GM18858 (cell line): ENCODE data around the gene LPCAT1.

Experiments used
- ATAC-seq: cut with Tn5 transposase; IDR thresholded peaks from one replicate; pipeline ENCODE4 v1.9.1; 2021; ENCODE audit not compliant: unreplicated experiment

The LPCAT1 gene

DNA sequence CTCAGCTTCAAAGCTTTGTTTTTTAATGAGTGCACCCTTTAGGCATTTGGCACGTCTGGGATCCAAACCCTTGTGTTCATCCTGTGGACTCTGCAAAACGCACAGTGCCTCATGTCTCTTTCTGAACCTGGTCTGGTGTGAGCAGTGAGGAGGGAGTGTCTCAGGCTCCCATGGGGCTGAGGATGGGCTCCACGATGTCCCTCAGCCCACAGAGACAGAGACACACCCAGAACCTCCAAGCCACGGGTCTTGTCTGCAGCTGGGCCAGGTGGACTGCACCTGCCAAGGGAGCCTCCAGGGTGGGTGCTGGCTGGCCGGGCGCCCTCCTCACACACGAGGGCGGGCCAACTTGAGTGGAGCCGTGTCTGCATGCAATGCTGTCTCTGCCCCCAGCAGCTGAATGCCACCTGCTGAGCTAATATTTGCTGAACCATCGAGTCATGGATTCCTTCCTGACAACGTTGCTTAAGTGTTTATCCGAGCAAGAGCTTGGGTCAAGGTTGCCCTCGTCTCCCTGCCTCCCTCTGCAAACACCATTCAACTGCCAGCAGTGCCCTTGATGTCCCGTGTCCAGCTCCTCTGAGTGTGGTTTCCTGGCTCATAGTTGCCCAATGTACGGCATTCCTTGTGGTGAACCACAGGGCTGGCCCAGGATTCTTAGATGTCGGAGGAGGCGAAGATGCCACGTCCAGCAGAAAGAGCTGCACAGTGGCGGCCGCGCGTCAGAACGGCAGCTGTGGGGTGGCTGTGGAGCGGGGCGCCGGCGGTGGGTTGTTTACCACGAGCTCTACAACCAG, 31.4 kb upstream of the LPCAT1 start:
- no peak for ATAC-seq

DNA sequence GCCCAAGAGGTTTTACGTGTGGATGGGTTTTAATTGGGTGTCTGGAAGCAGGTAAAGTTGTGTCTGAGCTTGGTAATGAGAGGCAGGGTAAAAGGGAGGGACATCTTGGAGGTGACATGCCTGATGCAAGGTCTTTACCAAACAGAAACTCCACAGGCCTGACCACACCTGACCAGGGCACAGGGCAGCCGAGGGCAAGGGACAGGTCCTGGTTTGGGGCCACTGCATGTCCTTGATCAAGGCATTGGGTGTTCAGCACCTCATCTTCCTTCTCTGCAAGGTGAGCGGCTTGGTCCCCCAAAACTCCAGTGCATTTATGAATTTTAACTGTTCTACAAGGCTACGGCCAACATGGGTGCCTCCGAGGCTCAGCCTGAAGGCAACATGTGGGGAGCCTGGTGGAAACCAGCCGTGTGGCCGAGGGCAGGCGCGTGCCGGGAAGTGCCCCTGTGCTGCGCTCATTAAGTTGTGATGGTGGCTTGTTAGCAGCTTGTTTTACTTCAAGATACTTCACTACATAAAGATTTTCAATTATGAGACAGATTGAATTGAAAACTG, 30.7 kb upstream of the LPCAT1 start:
- ATAC-seq, result no peak

DNA sequence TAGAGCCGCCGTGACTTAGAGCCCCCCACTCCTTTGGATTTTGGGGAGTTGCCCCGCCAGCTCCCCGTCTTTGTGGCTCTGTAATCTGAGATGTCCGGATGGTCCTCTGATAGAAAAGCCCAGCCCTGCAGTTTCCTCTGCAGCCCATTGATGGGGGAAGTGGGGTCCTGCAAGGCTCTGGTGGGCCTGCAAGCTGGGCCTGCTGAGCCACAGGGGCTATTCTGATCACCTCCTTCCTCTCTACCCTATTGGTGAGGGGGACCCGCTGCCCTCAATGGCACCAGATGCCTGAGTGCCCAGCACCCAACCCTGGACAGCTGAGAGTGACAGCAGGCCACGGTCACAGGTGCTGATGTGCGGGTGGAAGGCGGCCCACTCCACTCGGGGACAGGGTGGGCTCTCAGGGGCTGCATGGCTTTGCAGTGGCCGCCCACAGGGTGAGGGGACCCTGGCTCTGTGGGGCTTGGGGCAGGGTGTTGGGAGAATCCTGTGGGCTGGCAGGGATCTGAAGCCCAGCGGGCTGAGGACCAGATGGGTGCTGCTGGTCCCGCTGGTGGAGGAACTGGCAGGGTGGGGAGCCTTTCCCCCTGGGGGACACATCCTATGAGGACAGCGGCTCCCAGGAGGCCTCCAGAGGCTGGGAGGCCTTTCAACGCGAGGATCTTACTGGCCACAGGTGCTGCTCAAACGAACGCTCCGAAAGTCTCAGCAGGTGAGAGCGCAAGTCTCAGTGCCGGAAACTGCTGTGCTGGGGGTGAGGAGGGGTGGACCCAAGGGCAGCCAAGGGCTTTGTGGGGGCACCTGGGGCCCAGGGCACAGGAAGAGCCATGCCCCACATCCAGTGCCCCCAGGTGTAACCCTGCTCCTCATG, 30.0 kb upstream of the LPCAT1 start:
- no peak for ATAC-seq

DNA sequence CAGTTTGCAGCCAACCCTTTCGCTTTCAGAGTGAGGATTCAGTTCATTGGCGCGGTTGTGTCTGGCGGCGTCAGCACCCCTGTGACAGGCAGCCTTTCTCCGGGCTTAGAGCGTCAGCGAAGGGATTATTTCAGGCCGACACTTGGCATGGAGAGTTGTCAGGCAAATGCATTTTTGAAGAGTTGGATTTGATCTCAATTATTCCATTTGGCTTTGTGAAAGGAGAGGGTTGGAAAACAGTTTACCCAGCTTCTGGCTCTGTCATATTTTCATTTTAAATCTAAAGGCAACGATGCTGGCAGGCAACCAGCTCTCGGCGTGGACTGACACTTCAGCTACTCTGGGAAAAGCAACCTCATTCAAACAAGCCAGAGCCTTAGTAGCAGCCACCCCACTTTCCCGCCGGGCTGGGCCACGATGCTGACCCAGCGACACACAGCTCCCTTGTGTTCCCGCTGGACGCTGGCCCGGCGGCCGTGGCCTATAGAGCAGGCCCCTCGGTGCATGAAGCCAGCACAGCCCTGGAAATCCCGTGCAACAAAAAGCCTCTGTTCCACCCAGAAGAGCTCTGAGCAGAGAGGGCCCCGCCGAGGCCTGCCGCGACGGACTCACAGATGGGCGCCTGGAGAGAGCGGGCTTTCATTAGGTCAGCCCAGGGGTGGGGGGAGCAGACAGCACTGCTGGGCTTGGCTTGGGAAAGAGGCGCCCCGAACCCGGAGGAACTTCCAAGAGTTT, 28.9 kb upstream of the LPCAT1 start:
- no peak for ATAC-seq

DNA sequence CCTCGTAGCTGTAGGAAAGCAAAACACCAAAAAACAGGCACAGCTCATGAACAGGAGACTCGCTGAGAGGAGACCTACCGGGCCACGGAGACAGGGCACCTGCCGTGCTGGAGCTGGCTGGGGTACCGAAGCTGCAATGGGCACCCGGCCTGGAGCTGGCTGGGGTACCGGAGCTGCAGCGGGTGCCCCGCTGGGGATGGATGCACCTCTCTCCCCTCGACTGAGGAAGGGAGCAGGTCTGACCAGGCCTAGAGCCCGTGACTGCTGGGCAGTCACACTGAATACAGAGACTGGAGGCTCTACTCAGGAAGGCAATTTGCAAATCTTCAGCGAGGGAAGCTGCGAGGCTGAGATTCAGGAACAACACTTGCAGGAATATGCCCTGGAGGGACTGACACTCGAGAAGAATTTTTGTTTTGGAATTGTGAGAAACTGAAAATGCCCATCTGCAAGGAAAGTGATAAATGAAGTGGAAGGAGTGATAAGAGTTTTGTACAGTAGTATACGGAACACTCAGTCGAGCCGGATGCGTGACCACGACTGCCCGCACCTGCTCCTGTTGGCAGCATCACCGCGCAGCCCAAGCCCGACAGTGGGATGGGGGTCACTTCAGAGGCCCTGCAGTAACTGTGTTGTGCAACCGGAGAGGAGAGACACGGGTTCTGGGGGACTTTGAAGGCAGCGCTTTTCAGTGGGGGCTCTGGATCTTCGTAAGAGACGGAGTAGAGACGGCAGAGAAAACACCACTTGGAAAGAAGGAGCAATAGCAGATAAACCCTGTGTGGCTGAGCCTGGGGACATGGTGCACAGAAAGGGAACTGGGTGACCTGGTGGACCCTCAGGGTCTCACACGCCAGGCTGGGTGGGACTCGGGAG, 27.9 kb upstream of the LPCAT1 start:
- ATAC-seq, result no peak

DNA sequence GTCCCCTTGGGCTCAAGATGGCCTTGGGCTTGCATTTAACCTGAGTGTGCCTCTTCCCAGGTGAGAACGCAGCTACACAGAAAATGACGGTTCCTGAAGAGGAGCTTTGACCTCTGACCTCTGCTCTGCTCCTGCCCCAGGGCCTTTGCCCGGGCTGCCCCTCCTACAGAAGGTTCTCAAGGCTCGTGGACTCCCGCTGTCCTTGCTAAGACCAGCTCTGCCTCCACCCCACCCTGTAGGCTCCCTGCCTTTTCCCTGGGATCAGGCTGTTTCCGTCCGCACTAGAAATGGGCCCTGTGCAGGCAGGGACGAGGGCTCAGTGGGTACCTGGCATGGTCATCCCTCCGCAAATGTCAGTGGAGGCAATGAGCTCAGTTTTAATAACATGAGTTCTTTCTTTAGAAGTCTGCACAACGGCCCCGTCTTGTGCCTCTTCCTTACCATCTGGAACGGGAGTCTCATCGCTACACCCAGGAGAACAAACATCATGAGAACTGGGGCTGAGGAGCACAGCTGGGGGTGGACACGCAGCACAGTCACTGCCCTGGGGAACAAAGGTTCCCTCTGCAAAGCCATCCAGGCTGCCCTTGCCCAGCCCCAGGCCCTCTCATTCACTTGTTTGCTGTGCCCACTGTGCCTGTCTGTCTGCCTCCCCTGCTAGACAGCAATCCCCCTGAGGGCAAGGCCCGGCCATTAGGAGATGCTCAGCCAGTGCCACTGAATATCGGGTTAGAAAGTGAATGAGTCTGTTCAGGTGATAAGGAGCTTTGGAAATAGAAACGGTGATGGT, 26.7 kb upstream of the LPCAT1 start:
- ATAC-seq, result no peak

DNA sequence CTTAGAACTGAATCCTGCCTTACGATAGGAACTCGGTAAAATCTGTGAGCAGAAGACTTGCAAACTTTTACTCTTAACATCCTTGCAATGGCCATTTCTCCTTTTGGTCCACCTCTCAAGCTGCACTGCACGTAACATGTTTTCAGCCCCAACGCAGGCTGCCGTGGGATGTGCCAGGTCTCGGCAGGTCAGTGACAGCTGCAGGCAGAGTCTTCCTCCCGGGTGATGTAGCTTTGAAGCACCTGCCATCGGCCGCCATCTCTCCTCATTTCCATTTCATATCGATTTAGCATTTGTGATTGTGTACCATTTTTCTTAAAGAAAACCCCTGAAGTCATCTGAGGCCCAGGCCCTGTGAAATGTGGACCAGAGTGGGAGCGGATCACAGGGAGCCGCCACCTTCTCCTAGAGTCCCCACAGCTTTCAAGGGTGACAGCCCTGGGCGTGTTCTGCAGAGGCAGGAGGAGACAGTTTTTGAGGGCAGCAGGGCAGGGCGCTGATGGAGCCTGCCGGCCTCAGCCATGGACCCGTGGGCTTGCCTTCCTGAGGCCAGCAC, 25.8 kb upstream of the LPCAT1 start:
- ATAC-seq, result no peak

DNA sequence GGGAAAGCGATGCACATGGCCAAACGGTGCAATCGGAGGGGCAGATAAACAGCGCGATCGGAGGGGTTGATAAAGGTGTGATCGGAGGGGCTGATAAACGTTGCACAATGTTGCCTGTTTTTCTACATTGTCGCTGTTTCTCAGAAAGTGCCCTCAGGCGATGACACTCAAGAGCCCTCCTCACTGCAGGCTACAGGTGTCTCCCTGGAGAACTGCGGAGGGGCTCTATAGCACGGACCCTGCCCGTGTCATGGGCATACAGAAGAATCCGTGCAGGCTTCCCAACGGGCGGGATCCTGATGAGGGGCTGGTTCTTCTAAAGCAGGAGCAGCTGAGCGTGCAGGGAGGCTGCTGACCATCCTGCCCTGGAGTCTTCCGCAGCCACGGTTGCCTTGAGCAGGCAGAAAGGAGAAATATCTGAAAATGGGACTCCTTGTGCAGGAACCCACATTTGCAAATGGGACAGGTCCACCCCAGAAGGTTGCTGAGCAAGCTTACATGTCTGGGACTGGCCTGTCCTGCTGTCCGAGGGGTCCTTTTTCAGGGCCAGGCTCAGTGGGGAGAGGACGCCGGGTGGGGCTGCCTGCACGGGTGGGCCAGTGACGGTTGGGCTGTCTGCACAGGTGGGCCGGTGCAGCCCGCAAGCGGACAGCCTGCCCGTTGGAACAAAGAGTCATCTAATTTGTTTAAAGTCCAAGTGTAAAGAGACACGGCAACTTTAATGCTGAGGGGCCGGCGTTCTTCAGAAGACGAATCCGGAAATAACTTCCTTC, 25.1 kb upstream of the LPCAT1 start:
- no peak for ATAC-seq

DNA sequence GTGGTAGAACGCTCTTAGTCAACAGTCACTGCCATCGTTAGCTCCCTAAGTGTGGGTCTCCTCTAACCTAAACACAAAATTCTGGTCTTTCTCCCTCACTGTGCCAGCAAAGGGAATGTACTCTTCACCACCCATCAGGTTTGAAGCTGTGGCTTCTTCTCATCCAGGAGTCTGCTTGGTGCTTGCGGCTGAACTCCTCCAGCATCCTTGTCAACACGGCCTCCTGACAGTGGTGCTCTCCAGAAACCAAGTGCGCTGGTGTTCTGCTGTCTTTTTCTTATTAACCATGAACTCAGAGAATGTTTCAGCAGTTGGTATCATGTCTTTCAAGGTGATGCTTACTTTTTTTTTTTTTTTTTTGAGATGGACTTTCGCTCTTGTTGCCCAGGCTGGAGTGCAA, 23.9 kb upstream of the LPCAT1 start:
- ATAC-seq, result no peak

DNA sequence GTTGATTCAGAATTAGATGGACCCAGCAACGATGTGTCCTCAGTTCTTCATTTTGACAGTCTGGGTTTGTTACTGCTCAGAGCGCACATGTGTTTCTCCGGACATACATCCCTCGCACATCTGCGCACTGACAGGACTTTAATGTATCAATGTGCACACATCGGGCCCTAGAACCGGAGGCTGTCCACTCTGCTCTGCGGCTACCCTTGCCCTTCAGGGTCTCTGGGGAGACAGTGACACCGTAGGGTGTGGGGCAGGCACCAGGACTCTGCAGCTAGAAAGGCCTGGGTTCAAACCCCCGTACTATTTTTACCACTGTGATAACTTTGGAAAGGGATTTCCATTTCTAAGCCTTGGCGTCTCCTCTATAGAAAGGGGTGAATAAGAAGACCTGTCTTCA, 23.5 kb upstream of the LPCAT1 start:
- ATAC-seq, result no peak

DNA sequence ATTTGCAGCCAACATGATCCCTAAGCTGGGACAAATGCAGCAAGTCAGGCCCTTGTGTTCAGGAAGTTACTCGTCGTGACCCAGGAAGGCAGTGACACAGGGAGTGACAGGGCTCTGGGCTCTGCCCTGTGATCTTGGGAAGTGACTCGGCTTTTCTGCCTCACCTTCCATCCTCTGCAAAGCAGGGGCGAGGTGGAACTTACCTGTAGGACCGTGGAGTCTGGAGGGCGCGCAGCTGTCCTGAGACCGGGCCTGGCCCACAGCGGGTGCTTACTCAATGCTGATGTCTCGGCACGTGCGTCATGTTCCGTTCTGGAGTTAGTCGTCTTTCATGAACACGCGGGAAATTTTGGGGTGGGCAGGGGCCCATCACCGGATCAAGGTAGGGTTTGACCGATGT, 22.8 kb upstream of the LPCAT1 start:
- no peak for ATAC-seq

DNA sequence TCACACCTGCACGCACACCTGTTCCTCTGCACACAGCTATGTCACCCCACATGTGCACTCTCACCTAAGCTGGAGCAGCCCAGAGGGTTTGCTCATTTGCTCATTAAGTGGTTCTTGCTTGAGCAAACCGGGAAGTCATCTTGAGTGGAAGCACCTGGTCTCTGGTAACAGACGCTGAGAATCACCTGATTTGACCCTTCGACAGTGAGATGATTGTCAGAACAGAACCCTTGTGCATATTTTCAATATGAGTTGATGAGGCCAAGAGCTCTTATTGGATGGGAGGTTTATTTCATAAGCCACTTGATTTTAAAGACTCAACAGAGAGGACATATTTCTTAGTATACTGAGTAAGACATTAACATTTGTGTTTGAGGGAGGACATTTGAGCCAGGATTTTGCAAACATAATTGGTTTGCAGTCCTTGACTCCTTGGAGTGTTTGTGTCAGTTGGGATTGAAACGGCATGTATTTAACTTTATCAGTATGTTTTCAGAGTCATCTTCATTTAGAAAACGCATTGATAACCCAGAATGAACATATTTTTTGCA, 22.1 kb upstream of the LPCAT1 start:
- ATAC-seq, result no peak

DNA sequence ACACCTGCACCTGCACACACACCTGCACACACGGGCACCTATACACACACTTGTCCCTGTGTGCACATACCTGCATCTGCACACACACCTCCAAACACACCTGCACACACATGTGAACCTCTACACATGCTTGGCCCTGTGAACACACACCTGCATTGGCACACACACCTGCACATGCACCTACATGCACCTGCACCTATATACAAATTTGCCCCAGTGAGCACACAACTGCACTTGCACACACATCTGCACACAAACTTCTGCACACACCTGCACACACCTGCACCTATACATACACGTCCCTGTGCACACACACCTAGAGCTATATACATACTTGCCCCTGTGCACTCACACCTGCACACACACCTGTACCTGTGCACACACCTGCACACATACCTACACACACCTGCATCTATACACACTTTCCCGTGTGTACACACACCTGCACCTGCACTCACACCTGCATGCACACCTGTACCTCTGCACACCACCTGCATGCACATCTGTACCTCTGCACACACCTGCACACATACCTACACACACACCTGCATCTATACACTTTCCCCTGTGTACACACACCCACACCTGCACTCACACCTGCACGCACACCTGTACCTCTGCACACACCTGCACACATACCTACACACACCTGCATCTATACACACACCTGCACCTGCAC, 21.5 kb upstream of the LPCAT1 start:
- no peak for ATAC-seq

DNA sequence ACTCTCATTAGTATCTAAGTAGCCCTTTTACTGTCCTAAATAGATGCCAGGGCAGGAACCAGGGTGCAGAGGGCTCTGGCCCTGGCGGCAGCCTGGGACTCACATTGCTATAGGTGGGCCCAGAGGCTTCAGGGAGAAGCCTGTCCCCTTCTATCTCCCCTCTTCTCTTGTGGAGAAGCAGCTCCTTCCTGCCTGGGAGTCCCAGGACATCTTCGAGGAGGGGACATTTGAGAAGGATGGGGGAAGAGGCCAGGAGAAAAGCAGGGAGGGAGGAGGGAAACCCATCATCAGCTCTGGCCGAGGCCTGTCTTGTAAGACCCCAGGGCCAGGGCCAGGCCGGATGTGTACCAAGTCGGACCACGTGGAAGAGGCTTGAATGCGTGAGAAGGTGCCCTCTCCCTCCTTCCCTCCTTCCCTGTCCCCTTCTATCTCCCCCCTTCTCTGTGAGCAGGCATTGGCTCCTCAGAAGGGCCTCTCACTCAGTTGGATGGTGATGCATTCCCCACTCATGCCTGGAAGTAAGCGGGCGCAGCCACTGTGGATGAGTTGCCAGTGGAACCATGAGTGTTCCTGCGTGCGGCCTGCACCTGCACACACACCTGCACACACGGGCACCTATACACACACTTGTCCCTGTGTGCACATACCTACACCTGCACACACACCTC, 20.7 kb upstream of the LPCAT1 start:
- ATAC-seq, result no peak

DNA sequence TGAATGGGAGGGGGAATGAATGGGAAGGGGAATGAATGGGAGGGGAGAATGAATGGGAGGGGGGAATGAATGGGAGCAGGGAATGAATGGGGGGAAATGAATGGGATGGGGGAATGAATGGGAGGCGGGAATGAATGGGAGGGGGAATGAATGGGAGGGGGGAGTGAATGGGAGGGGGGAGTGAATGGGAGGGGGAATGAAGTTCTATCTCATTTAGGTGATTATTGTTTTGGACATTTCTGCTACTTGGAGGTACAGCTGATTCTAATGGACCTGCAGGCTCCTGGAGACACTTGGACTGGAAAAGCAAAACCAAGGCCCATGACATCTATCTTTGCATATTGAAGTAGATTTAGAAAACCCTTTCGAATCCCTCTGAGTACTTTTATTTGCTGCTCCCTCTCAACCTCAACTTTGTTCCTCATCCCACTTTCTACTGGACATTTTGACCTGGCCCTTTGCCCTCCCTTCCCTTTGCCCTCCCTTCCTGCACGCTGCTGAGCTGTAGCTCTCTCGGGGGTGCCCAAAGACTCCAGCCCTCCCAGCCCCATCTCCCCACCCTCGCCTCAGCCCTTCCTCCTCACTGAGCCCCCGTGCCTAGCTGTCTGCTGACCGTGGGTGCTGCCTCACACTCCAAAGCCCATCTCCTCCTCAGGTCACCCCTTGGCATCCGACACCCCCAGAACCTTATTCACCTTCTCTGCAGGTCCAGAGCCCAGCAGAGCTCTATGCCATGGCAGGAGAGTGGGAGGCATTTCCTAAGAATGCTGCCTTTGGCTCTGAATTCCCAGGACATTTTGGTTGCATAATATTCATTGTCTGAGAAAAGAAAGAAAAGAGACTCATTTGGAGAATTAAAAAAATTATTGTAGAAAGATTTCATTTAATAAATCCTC, 19.9 kb upstream of the LPCAT1 start:
- no peak for ATAC-seq

DNA sequence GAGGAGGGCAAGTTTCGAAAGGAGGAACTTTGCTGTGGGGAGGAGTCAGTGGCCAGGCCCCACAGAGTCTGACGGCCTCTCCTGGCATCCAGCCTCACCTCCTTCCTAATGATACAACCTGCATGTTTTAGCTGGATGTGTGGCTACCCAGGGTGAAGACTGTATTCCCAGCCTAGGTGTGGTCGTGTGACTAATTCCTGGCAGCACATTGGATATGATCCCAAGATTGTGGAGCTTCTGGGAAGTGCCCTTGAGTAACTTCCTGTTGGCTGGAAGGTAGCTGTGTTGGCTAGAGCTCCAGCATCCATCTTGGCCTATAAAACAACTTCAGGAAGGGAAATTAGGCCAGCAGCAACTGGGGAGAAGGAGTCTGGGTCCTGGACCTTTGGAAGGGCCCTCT, 19.0 kb upstream of the LPCAT1 start:
- ATAC-seq, result no peak
